NOMO-1 treated with dmso at 0.1 percent for 144 hours (cell line): ENCODE results near the gene STX10.
"Not testable (repeated sequence)": the region's sequence is repeated elsewhere in the genome, so short reads cannot be mapped to it uniquely, and the experiment has no call there.

Experiments
- DNase-seq: peaks from one replicate; lab custom pipeline; 2025; ENCODE audit not compliant: unreplicated experiment; lab: John Stamatoyannopoulos, UW

Gene STX10

GRCh38 chr19:13165162-13165997 lies 15.2 kb upstream of the STX10 start:
- DNase-seq, result no peak

GRCh38 chr19:13164343-13165161 lies 14.4 kb upstream of the STX10 start:
- no peak for DNase-seq

GRCh38 chr19:13163609-13164342 lies 13.6 kb upstream of the STX10 start:
- DNase-seq, result no peak

GRCh38 chr19:13162724-13163608 lies 12.8 kb upstream of the STX10 start:
- DNase-seq, result peak; percentile 91

GRCh38 chr19:13160557-13160956 lies 10.4 kb upstream of the STX10 start:
- DNase-seq, result no peak

GRCh38 chr19:13159713-13160112 lies 9.5 kb upstream of the STX10 start:
- DNase-seq, result no peak

- no peak for DNase-seq
Observed at GRCh38 chr19:13155472-13156359, 5.5 kb upstream of the STX10 start.

- DNase-seq, result no peak
Observed at GRCh38 chr19:13154911-13155471, 4.8 kb upstream of the STX10 start.

- DNase-seq, result peak; percentile 62
Observed at GRCh38 chr19:13154241-13154778, 4.1 kb upstream of the STX10 start.

GRCh38 chr19:13153569-13154240 lies 3.5 kb upstream of the STX10 start:
- DNase-seq, result peak; percentile 66

- peak; percentile 87 for DNase-seq
Observed at GRCh38 chr19:13152974-13153568, 2.9 kb upstream of the STX10 start.

- DNase-seq, result no peak
Observed at GRCh38 chr19:13152356-13152973, 2.3 kb upstream of the STX10 start.

- peak; percentile 98 for DNase-seq
Observed at GRCh38 chr19:13151605-13152355, 1.6 kb upstream of the STX10 start.

- no peak for DNase-seq
Observed at GRCh38 chr19:13150931-13151604, 893 bp upstream of the STX10 start.

- peak; percentile 22 for DNase-seq
Observed at GRCh38 chr19:13149628-13150186, 468 bp downstream of the STX10 start.

- not testable (repeated sequence) for DNase-seq
Observed at GRCh38 chr19:13149173-13149627, 975 bp downstream of the STX10 start.
